NCI-H1436 treated with DMSO at 0.1 percent for 48 hours (cell line): ENCODE measurements around the gene TOPBP1.
A peak's percentile ranks its signal among the peaks of the same experiment; 100 is the strongest.
"Not testable (repeated sequence)": the region's sequence is repeated elsewhere in the genome, so short reads cannot be mapped to it uniquely, and the experiment has no call there.

ENCODE experiments used
- DNase-seq: peaks from one replicate; lab custom pipeline; 2025; lab: John Stamatoyannopoulos, UW

The TOPBP1 gene

GRCh38 chr3:133674290-133674919 lies 12.7 kb upstream of the TOPBP1 start:
- DNase-seq, result no peak

- no peak for DNase-seq
These were observed 12.0 kb upstream of the TOPBP1 start for GRCh38 chr3:133673746-133674145.

GRCh38 chr3:133672461-133672860 lies 10.7 kb upstream of the TOPBP1 start:
- DNase-seq, result no peak

GRCh38 chr3:133670525-133670995 lies 8.8 kb upstream of the TOPBP1 start:
- DNase-seq, result no peak

GRCh38 chr3:133669949-133670524 lies 8.3 kb upstream of the TOPBP1 start:
- no peak for DNase-seq

GRCh38 chr3:133667118-133667517 lies 5.4 kb upstream of the TOPBP1 start:
- no peak for DNase-seq

- DNase-seq, result not testable (repeated sequence)
These were observed 3.4 kb upstream of the TOPBP1 start for GRCh38 chr3:133665188-133665587.

GRCh38 chr3:133663569-133664313 lies 2.0 kb upstream of the TOPBP1 start:
- peak; percentile 19 for DNase-seq

GRCh38 chr3:133662278-133662651 lies 524 bp upstream of the TOPBP1 start:
- DNase-seq, result no peak

- no peak for DNase-seq
These were observed 1.9 kb downstream of the TOPBP1 start for GRCh38 chr3:133659806-133660205.

GRCh38 chr3:133655731-133656515 lies 5.8 kb downstream of the TOPBP1 start:
- DNase-seq, result no peak

- DNase-seq, result no peak
These were observed 12.2 kb downstream of the TOPBP1 start for GRCh38 chr3:133649486-133650068.

- no peak for DNase-seq
These were observed 17.0 kb downstream of the TOPBP1 start for GRCh38 chr3:133644768-133645167.

- no peak for DNase-seq
These were observed 18.1 kb downstream of the TOPBP1 start for GRCh38 chr3:133643611-133644010.

- no peak for DNase-seq
These were observed 20.5 kb downstream of the TOPBP1 start for GRCh38 chr3:133641254-133641653.

GRCh38 chr3:133633439-133633838 lies 28.3 kb downstream of the TOPBP1 start:
- DNase-seq, result no peak

GRCh38 chr3:133629146-133629545 lies 32.6 kb downstream of the TOPBP1 start:
- DNase-seq, result no peak

GRCh38 chr3:133627789-133628188 lies 34.0 kb downstream of the TOPBP1 start:
- DNase-seq, result no peak

GRCh38 chr3:133620066-133620784 lies 41.5 kb downstream of the TOPBP1 start:
- no peak for DNase-seq

GRCh38 chr3:133611534-133611933 lies 50.2 kb downstream of the TOPBP1 start:
- no peak for DNase-seq

GRCh38 chr3:133610031-133610430 lies 51.7 kb downstream of the TOPBP1 start:
- no peak for DNase-seq
